HUES64 (cell line): ENCODE results near the gene TMEM120A.

Experiments used
- H3K27ac ChIP-seq: 2 replicates; pipeline ENCODE4 v1.7.0; 2013; ENCODE audit warnings: low read depth, low read length, inconsistent platforms
- H3K27me3 ChIP-seq: 2 replicates; pipeline ENCODE4 v1.6.1; 2013; ENCODE audit warnings: mild to moderate bottlenecking, low read length; ENCODE audit not compliant: insufficient read depth
- H3K36me3 ChIP-seq: 2 replicates; pipeline ENCODE4 v1.6.1; 2013; ENCODE audit warnings: mild to moderate bottlenecking, low read length; ENCODE audit not compliant: insufficient read depth
- H3K4me1 ChIP-seq: 2 replicates; pipeline ENCODE4 v1.6.1; 2013; ENCODE audit warnings: mild to moderate bottlenecking, low read length, moderate library complexity; ENCODE audit not compliant: insufficient read depth
- H3K4me3 ChIP-seq: 2 replicates; pipeline ENCODE4 v1.5.1; 2013; ENCODE audit warnings: mild to moderate bottlenecking, low read length, moderate library complexity
- H3K9ac ChIP-seq: 2 replicates; pipeline ENCODE4 v1.6.1; 2013; ENCODE audit warnings: mild to moderate bottlenecking, low read depth, low read length
- H3K9me3 ChIP-seq: 2 replicates; pipeline ENCODE4 v1.6.1; 2013; ENCODE audit warnings: low read depth, low read length; ENCODE audit not compliant: insufficient read depth
- WGBS: fragments of 150-250, 120-280 bp; methylation state at CpG from one replicate; pipeline ENCODE4 v1.1.7; 2013; ENCODE audit warnings: missing lambda C conversion rate; 5-methylcytosine and 5-hydroxymethylcytosine counted together

TMEM120A gene

GRCh38 chr7:75965617-75966016, 28.8 kb downstream of the TMEM120A start:
- Histone ChIP-seq H3K27ac (no peak overlapping the region), H3K4me3 (no peak overlapping the region), H3K9ac (no peak overlapping the region), H3K4me1 (no peaks in the 10 kb centered on the region), H3K9me3 (no peaks in the 10 kb centered on the region), H3K27me3 (no peaks in the 10 kb centered on the region), H3K36me3 (peaks cover 37% of the 10 kb centered on the region; the same call in 1 of the 2 replicates)
- WGBS = 92% methylated on average over 13 of the region's 13 CpGs

GRCh38 chr7:75963381-75963995, 30.9 kb downstream of the TMEM120A start:
- Histone ChIP-seq H3K9me3 (no peaks in the 10 kb centered on the region), H3K27ac (no peak overlapping the region), H3K9ac (no peak overlapping the region), H3K4me1 (no peaks in the 10 kb centered on the region), H3K36me3 (peaks cover 53% of the 10 kb centered on the region), H3K4me3 (no peak overlapping the region), H3K27me3 (no peaks in the 10 kb centered on the region)
- WGBS = 93% methylated on average over 8 of the region's 9 CpGs

GRCh38 chr7:75962607-75963380, 31.6 kb downstream of the TMEM120A start:
- WGBS = 92% methylated on average over 18 of the region's 18 CpGs
- no peaks in the 10 kb centered on the region for H3K9me3 ChIP-seq
- H3K27me3 ChIP-seq = no peaks in the 10 kb centered on the region
- no peak overlapping the region for H3K27ac ChIP-seq
- H3K36me3 ChIP-seq = peaks cover 54% of the 10 kb centered on the region
- no peak overlapping the region for H3K9ac ChIP-seq
- no peak overlapping the region for H3K4me3 ChIP-seq
- no peaks in the 10 kb centered on the region; the same call in 1 of the 2 replicates for H3K4me1 ChIP-seq

- 88% methylated on average over 7 of the region's 7 CpGs for WGBS
- Histone ChIP-seq H3K36me3 (peaks cover 53% of the 10 kb centered on the region), H3K9ac (no peak overlapping the region), H3K27me3 (no peaks in the 10 kb centered on the region), H3K4me1 (peaks cover 6% of the 10 kb centered on the region; the same call in 1 of the 2 replicates), H3K27ac (no peak overlapping the region), H3K4me3 (no peak overlapping the region), H3K9me3 (no peaks in the 10 kb centered on the region)
Observed at GRCh38 chr7:75961218-75961617, 33.2 kb downstream of the TMEM120A start.

GRCh38 chr7:75960372-75960771, 34.0 kb downstream of the TMEM120A start:
- H3K36me3 ChIP-seq = peaks cover 54% of the 10 kb centered on the region
- no peak overlapping the region for H3K4me3 ChIP-seq
- H3K9ac ChIP-seq = no peak overlapping the region
- WGBS = 94% methylated on average over 6 of the region's 6 CpGs
- no peaks in the 10 kb centered on the region for H3K9me3 ChIP-seq
- H3K27ac ChIP-seq = no peak overlapping the region
- H3K27me3 ChIP-seq = no peaks in the 10 kb centered on the region
- H3K4me1 ChIP-seq = peaks cover 6% of the 10 kb centered on the region; the same call in 1 of the 2 replicates

GRCh38 chr7:75958802-75959543, 35.4 kb downstream of the TMEM120A start:
- no peak overlapping the region for H3K4me3 ChIP-seq
- H3K9me3 ChIP-seq = no peaks in the 10 kb centered on the region
- peaks cover 60% of the 10 kb centered on the region for H3K36me3 ChIP-seq
- H3K27me3 ChIP-seq = no peaks in the 10 kb centered on the region
- peaks cover 6% of the 10 kb centered on the region; the same call in 1 of the 2 replicates for H3K4me1 ChIP-seq
- 93% methylated on average over 8 of the region's 9 CpGs for WGBS
- no peak overlapping the region for H3K9ac ChIP-seq
- H3K27ac ChIP-seq = no peak overlapping the region

GRCh38 chr7:75957021-75957736, 37.2 kb downstream of the TMEM120A start:
- H3K36me3 ChIP-seq = peaks cover 61% of the 10 kb centered on the region
- peak overlapping the region; percentile 53 for H3K27ac ChIP-seq
- 76% methylated on average over 16 of the region's 16 CpGs for WGBS
- no peak overlapping the region for H3K4me3 ChIP-seq
- peaks cover 6% of the 10 kb centered on the region; the same call in 1 of the 2 replicates for H3K4me1 ChIP-seq
- no peaks in the 10 kb centered on the region for H3K27me3 ChIP-seq
- no peaks in the 10 kb centered on the region for H3K9me3 ChIP-seq
- peak overlapping the region; percentile 61 for H3K9ac ChIP-seq

GRCh38 chr7:75955331-75955955, 39.0 kb downstream of the TMEM120A start:
- H3K4me3 ChIP-seq = no peak overlapping the region
- no peaks in the 10 kb centered on the region for H3K27me3 ChIP-seq
- H3K27ac ChIP-seq = no peak overlapping the region
- peaks cover 53% of the 10 kb centered on the region for H3K36me3 ChIP-seq
- peaks cover 6% of the 10 kb centered on the region; the same call in 1 of the 2 replicates for H3K4me1 ChIP-seq
- H3K9ac ChIP-seq = no peak overlapping the region
- WGBS = 96% methylated on average over 12 of the region's 12 CpGs
- H3K9me3 ChIP-seq = no peaks in the 10 kb centered on the region

GRCh38 chr7:75953931-75954330, 40.5 kb downstream of the TMEM120A start:
- Histone ChIP-seq H3K4me1 (peaks cover 6% of the 10 kb centered on the region; the same call in 1 of the 2 replicates), H3K4me3 (no peak overlapping the region), H3K27me3 (no peaks in the 10 kb centered on the region), H3K27ac (no peak overlapping the region), H3K9ac (no peak overlapping the region), H3K9me3 (no peaks in the 10 kb centered on the region), H3K36me3 (peaks cover 42% of the 10 kb centered on the region)
- WGBS = 94% methylated on average over 11 of the region's 11 CpGs

- H3K27me3 ChIP-seq = no peaks in the 10 kb centered on the region
- H3K27ac ChIP-seq = no peak overlapping the region
- peaks cover 6% of the 10 kb centered on the region; the same call in 1 of the 2 replicates for H3K4me1 ChIP-seq
- no peak overlapping the region for H3K4me3 ChIP-seq
- H3K9me3 ChIP-seq = no peaks in the 10 kb centered on the region
- peaks cover 37% of the 10 kb centered on the region for H3K36me3 ChIP-seq
- no peak overlapping the region for H3K9ac ChIP-seq
- 94% methylated on average over 7 of the region's 7 CpGs for WGBS
Observed at GRCh38 chr7:75953431-75953830, 41.0 kb downstream of the TMEM120A start.
